Astrocyte (in vitro differentiated cells and primary cell): ENCODE measurements around the gene ARPIN. TPM values are rescaled to one million over a fixed set of nuclear protein-coding genes. Genes with fewer than 3 reads are reported as not detected.

ENCODE experiments used
- DNase-seq: peaks from one replicate; pipeline ENCODE4 v3.0.0-alpha.2; 2010; ENCODE audit warnings: low read depth
- FAIRE-seq: peaks from 2 replicates; lab custom pipeline; 2011; peaks lifted over from hg19 to GRCh38; lab: Jason Lieb, UNC
- H2AFZ ChIP-seq: 2 replicates; pipeline ENCODE4 v1.6.0; 2012; ENCODE audit warnings: low read depth, low read length, inconsistent platforms
- H3K27ac ChIP-seq: 2 replicates; pipeline ENCODE4 v1.5.1; 2011; ENCODE audit warnings: low read depth, low read length, inconsistent platforms
- H3K27me3 ChIP-seq: 2 replicates; pipeline ENCODE4 v1.6.0; 2011; ENCODE audit warnings: low read length, inconsistent platforms; ENCODE audit not compliant: insufficient read depth
- H3K36me3 ChIP-seq: 2 replicates; pipeline ENCODE4 v1.5.1; 2011; ENCODE audit warnings: low read length, inconsistent platforms; ENCODE audit not compliant: insufficient read depth
- H3K4me1 ChIP-seq: 2 replicates; pipeline ENCODE4 v1.5.1; 2011; ENCODE audit warnings: low read length, inconsistent platforms; ENCODE audit not compliant: insufficient read depth
- H3K4me2 ChIP-seq: 2 replicates; pipeline ENCODE4 v1.6.0; 2012; ENCODE audit warnings: low read length, inconsistent platforms
- H3K4me3 ChIP-seq: 2 replicates; pipeline ENCODE4 v1.5.1; 2011; ENCODE audit warnings: low read depth, mild to moderate bottlenecking, low read length, inconsistent platforms; ENCODE audit not compliant: insufficient read depth
- H3K79me2 ChIP-seq: 2 replicates; pipeline ENCODE4 v1.6.0; 2012; ENCODE audit warnings: mild to moderate bottlenecking, low read length, inconsistent platforms; ENCODE audit not compliant: insufficient read depth
- H3K9ac ChIP-seq: 2 replicates; pipeline ENCODE4 v1.6.0; 2012; ENCODE audit warnings: mild to moderate bottlenecking, low read length, inconsistent platforms
- H3K9me3 ChIP-seq: 2 replicates; pipeline ENCODE4 v1.5.1; 2012; ENCODE audit warnings: low read depth, mild to moderate bottlenecking, low read length, inconsistent platforms; ENCODE audit not compliant: insufficient read depth
- H4K20me1 ChIP-seq: 2 replicates; pipeline ENCODE4 v1.6.0; 2012; ENCODE audit warnings: low read length, inconsistent platforms; ENCODE audit not compliant: insufficient read depth
- H3K27ac Mint-ChIP-seq: one replicate; pipeline ENCODE4 v1.8.0; 2021; ENCODE audit warnings: mild to moderate bottlenecking, mixed read lengths; ENCODE audit not compliant: unreplicated experiment
- H3K27me3 Mint-ChIP-seq: one replicate; pipeline ENCODE4 v1.8.0; 2021; ENCODE audit warnings: low read depth, mixed read lengths; ENCODE audit not compliant: unreplicated experiment
- H3K36me3 Mint-ChIP-seq: one replicate; pipeline ENCODE4 v1.8.0; 2021; ENCODE audit warnings: low read depth, mixed read lengths; ENCODE audit not compliant: unreplicated experiment
- H3K4me1 Mint-ChIP-seq: one replicate; pipeline ENCODE4 v1.8.0; 2021; ENCODE audit warnings: low read depth, mixed read lengths; ENCODE audit not compliant: unreplicated experiment
- H3K4me3 Mint-ChIP-seq: one replicate; pipeline ENCODE4 v1.8.0; 2021; ENCODE audit warnings: mild to moderate bottlenecking, moderate library complexity, mixed read lengths; ENCODE audit not compliant: unreplicated experiment
- H3K9me3 Mint-ChIP-seq: one replicate; pipeline ENCODE4 v1.8.0; 2021; ENCODE audit warnings: mild to moderate bottlenecking, mixed read lengths; ENCODE audit not compliant: unreplicated experiment
- CTCF ChIP-seq: IDR thresholded peaks from 2 replicates; pipeline ENCODE4 v1.5.1; 2011; ENCODE audit warnings: low read depth, mild to moderate bottlenecking, inconsistent platforms, low read length, moderate library complexity; ENCODE audit not compliant: insufficient read depth
- EZH2 ChIP-seq: IDR thresholded peaks from 2 replicates; pipeline ENCODE4 v1.6.1; 2012; ENCODE audit warnings: mild to moderate bottlenecking, low read length, inconsistent platforms; ENCODE audit not compliant: insufficient read depth
- total RNA-seq: library from RNA; stranded (reverse); gene quantifications from 2 replicates; pipeline ENCODE4 v1.2.1, GENCODE V29; 2021

Gene ARPIN
- total RNA-seq, 1 donor from 2014 or later, result 4.8 TPM

GRCh38 chr15:89860431-89860830 is 52.3 kb downstream of the ARPIN start:
- Histone ChIP-seq H3K27ac (no peak overlapping the region), H4K20me1 (no peaks in the 10 kb centered on the region), H3K36me3 (peaks cover 17% of the 10 kb centered on the region), H3K79me2 (no peaks in the 10 kb centered on the region), H3K4me2 (no peak overlapping the region), H2AFZ (no peak overlapping the region), H3K4me3 (no peak overlapping the region), H3K27me3 (no peaks in the 10 kb centered on the region), H3K9me3 (no peaks in the 10 kb centered on the region), H3K9ac (no peak overlapping the region), H3K4me1 (no peaks in the 10 kb centered on the region)
- H3K27me3 Mint-ChIP-seq, result no peaks in the 10 kb centered on the region
- DNase-seq (no peak), FAIRE-seq (no peak)
- TF ChIP-seq CTCF (no peak), EZH2 (no peak)
- H3K27ac Mint-ChIP-seq, result no peak overlapping the region
- no peak overlapping the region for H3K4me3 Mint-ChIP-seq
- H3K4me1 Mint-ChIP-seq, result no peaks in the 10 kb centered on the region
- H3K36me3 Mint-ChIP-seq, result peaks cover 7% of the 10 kb centered on the region
- H3K9me3 Mint-ChIP-seq, result no peaks in the 10 kb centered on the region

GRCh38 chr15:89858661-89859458 is 53.9 kb downstream of the ARPIN start:
- no peak overlapping the region for H3K27ac Mint-ChIP-seq
- Histone ChIP-seq H3K4me2 (no peak overlapping the region), H3K4me1 (no peaks in the 10 kb centered on the region), H3K4me3 (no peak overlapping the region), H3K9me3 (no peaks in the 10 kb centered on the region), H3K27ac (no peak overlapping the region), H3K9ac (no peak overlapping the region), H3K79me2 (no peaks in the 10 kb centered on the region), H3K36me3 (peaks cover 14% of the 10 kb centered on the region), H2AFZ (no peak overlapping the region), H4K20me1 (no peaks in the 10 kb centered on the region), H3K27me3 (no peaks in the 10 kb centered on the region)
- H3K4me1 Mint-ChIP-seq, result no peaks in the 10 kb centered on the region
- FAIRE-seq, result no peak
- no peaks in the 10 kb centered on the region for H3K9me3 Mint-ChIP-seq
- H3K4me3 Mint-ChIP-seq, result no peak overlapping the region
- H3K27me3 Mint-ChIP-seq, result no peaks in the 10 kb centered on the region
- TF ChIP-seq EZH2 (no peak), CTCF (no peak)
- no peak for DNase-seq
- peaks cover 6% of the 10 kb centered on the region for H3K36me3 Mint-ChIP-seq

- H3K4me1 ChIP-seq, result no peaks in the 10 kb centered on the region
- no peak for FAIRE-seq
Observed at GRCh38 chr15:89857673-89858072, 55.1 kb downstream of the ARPIN start.

More at GRCh38 chr15:89857673-89858072, 55.1 kb downstream of the ARPIN start:
- H3K27me3 Mint-ChIP-seq, result no peaks in the 10 kb centered on the region
- H3K4me1 Mint-ChIP-seq, result no peaks in the 10 kb centered on the region
- TF ChIP-seq CTCF (no peak), EZH2 (no peak)
- no peak overlapping the region for H3K4me3 Mint-ChIP-seq
- peaks cover under 1% of the 10 kb centered on the region for H3K9me3 Mint-ChIP-seq
- Histone ChIP-seq H3K36me3 (peaks cover 14% of the 10 kb centered on the region), H3K27ac (no peak overlapping the region), H3K9me3 (no peaks in the 10 kb centered on the region), H3K9ac (no peak overlapping the region), H4K20me1 (no peaks in the 10 kb centered on the region), H3K79me2 (no peaks in the 10 kb centered on the region), H3K4me3 (no peak overlapping the region), H3K27me3 (no peaks in the 10 kb centered on the region), H3K4me2 (no peak overlapping the region), H2AFZ (no peak overlapping the region)
- H3K27ac Mint-ChIP-seq, result no peak overlapping the region
- DNase-seq, result no peak
- H3K36me3 Mint-ChIP-seq, result peaks cover 9% of the 10 kb centered on the region
